T-helper 2 cell treated with Interferon-gamma antibody and Interleukin-4, amounts not matched to agents 100 ng/mL and 5 ng/mL, for 36 hours (primary cell): ENCODE data around the gene CORIN. TPM values are rescaled to one million over a fixed set of nuclear protein-coding genes. Genes with fewer than 3 reads are reported as not detected.

Experiments used
- intact Hi-C: fragments of 100-400 bp; cut with micrococcal nuclease; formaldehyde crosslinking; loops from one replicate; pipeline ENCODE4 v1.15.1; 2023
- total RNA-seq: library from RNA; stranded (reverse); gene quantifications from 2 replicates; pipeline ENCODE4 v1.2.3, GENCODE V29; 2022

Gene CORIN
- total RNA-seq = not detected in 2 replicates

DNA sequence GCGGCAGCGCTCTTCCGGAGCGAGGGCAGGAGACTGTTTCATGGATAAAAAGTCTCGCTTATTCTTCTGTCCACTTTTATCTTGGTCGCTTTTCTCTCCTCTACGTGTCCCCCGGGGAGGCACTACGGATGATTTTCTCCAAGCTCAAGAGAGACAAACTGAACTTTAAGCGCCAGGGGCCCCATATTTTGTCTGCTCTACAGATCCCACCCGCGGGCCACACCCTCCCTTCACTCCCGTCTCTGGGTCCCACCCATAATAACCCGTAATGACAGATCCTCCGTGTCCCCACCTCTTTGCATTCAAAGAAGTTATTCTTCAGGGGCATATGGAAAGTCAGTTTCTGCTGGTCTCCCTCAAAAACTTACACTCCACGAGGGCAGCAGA is at the start of gene CORIN:
Gene CORIN (minus strand): TSS at position 160 of the 387 bp plus-strand sequence. CDS start 118 bp downstream, at position 42.
- intact Hi-C loops = loop anchor here (5.0 kb wide), 3 partner anchors 74 to 136 kb away; partner anchors contain the start of gene NFXL1

GRCh38 chr4:47882228-47882627 is 44.4 kb upstream of the CORIN start:
- intact Hi-C loops = no loop called here

DNA sequence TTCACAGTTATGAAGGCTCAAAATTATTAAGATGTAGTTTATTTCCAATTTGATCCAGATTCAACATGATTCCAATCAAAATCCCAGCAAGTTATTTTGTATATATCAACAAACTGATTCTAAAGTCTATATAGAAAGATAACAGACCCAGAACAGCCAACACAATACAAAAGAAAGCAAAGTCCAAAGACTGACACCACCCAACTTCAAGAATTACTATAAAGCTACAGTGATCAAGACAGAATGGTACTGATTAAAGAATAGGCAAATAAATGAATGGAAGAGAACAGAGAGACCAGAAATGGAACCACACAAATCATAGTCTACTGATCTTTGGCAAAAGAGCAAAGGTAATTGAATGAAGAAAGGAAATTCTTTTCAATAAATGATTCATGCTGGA is 41.6 kb upstream of the CORIN start:
- intact Hi-C loops = no loop called here

GRCh38 chr4:47876784-47877546 is 39.1 kb upstream of the CORIN start:
- intact Hi-C loops = no loop called here

DNA sequence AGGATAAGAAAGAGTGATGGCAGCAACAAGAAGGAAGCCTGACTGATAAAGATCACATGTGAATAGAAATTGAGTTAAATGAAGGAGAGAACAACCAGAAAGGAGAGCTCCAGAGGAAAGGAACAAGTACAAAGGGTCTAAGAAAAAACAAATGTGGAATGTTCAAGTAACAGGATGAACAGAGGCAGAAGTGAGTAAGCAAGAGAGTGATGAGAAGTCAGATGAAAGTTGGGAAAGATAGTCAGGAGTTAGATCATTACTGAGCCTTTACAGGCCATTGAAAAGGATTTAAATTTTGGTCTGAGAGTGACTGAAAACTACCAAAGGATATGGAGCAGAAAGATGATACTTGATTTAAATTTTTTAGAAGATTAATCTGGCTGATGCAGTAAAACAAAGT is 38.4 kb upstream of the CORIN start:
- intact Hi-C loops = no loop called here

DNA sequence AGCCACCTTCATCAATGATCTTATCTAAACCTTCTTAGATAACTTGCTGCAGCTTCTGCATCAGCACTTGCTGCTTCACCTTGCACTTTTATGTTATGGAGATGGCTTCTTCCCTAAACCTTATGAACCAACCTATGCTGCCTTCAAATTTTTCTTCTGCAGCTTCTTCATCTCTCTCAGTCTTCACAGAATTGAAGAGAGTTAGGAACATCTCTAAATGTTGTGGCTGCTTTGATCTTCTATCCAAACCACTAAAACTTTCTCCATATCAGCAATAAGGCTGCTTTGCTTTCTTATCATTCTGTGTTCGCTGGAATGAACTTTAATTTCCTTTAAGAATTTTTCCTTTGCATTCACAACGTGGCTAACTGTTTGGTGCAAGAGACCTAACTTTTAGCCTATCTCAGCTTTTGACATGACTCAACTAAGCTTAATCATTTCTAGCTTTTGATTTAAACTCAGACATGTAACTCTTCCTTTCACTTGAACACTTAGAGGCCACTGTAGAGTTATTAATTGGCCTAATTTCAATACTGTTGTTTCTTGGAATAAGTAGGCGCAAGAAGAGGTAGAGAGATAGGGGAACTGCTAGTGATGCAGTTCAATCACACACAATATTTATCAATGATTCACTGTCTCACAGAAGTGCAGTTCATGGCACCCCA is 36.1 kb upstream of the CORIN start:
- intact Hi-C loops = no loop called here

- intact Hi-C loops = no loop called here
Observed at GRCh38 chr4:47863486-47863885, 25.6 kb upstream of the CORIN start.

DNA sequence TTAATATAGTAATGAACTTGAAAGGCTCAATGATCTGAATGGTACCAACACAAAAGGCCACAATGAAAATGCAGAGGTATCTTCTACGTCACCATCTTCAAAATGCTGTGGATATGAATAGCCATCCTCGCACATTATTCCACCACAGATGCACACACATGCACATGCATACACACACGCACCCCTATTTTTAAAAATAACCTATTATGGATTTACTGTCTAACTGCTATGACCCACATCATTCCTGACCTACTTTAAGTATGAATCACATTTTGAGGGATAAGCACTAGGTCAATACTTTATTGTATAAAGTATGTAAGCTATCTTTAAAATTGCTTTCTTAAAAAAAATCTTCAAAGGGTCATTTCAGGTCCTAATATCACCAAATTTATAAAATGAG is 24.4 kb upstream of the CORIN start:
- intact Hi-C loops = no loop called here

DNA sequence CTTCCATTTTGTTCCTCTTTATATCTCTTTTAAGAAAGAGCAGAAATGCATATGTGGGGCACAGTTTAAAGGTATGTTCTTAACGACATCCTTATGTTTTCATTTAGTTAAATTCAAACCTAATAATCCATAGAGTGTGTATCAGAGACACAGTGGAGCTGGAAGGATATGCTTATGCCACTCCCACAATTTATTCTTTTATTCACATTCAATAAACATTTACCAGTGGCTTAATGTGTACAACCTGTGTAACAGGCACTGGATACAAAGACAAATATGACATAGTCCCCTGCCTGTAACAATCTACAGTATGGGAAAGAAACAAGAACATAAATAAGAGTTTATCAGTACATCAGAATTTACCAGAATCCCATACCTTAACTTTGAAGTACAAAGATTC is 22.4 kb upstream of the CORIN start:
- intact Hi-C loops = no loop called here

GRCh38 chr4:47858006-47858405 is 20.1 kb upstream of the CORIN start:
- intact Hi-C loops = no loop called here

DNA sequence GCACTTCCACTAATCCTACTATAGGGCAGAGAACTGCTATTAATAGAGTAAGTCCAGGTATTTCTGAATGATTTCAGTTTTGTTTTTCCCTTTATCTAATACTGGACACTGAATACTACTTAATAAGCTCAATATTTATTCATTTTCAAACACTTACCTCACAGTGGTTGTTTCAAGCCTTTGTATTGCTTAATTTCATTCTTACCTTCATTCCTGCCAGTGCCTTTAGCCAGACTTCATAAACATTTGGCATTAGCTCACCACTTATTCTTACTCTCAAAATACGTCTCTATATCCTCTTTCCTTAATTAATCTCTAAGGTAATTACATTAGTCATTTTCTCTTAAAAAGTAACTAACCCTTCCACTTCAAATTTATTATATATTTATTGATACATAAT is 18.8 kb upstream of the CORIN start:
- intact Hi-C loops = no loop called here

- intact Hi-C loops = no loop called here
Observed at GRCh38 chr4:47855350-47855749, 17.5 kb upstream of the CORIN start.

- intact Hi-C loops = no loop called here
Observed at GRCh38 chr4:47852136-47852535, 14.3 kb upstream of the CORIN start.

DNA sequence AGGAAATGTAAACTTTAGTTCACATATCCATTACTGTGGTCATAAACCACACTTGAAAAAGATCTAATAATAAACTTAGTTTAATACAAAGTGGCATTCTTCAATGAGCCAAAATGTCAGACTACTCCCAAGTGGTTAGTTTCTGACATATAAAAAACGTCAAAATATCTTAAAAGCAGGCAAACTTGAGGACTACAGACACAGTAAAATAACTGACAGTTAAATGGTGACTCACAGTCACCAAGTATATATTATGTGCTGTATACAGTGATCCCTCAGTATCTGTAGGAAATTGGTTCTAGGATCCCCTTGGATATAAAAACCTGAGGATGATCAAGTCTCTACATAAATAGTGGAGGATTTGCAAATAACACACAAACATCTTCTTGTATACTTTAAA is 11.6 kb upstream of the CORIN start:
- intact Hi-C loops = no loop called here

DNA sequence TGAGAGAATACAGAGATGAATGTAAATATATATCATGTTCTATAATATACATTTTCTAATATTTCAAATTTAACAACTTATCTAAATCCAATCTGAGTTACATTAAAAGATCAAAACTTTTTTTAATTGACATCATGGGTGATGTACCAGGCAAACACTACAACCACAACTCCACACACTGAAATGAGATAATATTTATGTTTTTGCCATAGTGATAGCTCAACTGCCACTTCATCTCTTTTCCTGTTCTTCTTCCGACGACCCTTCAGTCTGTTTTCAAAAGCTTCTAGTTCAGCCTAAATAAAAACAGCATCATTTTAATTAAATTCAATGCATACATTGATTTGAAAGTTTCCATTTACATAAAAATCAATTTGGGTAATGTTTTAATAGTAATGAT is 10.2 kb upstream of the CORIN start:
- intact Hi-C loops = no loop called here

GRCh38 chr4:47842985-47843384 is 5.1 kb upstream of the CORIN start:
- intact Hi-C loops = no loop called here

GRCh38 chr4:47840291-47840690 is 2.4 kb upstream of the CORIN start:
- intact Hi-C loops = no loop called here

GRCh38 chr4:47839259-47839658 is 1.4 kb upstream of the CORIN start:
- intact Hi-C loops = loop anchor here (5.0 kb wide), 3 partner anchors 73 to 137 kb away; partner anchors contain the start of gene NFXL1

DNA sequence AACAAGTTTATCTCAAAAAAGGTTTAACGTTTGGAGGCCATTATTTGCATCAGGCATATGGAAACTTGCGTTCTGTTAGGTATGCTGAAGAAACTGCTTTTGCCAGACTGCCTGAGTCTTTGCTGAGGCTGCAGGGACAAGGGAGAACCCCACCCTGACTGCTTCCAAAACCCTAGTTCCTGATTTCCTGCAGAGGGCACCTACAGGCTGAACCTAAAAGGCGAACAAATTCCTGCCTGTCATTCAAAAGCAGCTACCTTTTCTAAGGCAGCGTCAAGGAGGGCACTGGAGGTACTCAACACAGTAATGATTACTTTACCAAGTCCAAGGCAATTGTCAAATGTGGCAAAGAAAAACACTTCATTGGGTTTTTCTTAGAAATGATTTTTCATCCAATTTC is 578 bp upstream of the CORIN start:
- intact Hi-C loops = loop anchor here (5.0 kb wide), 3 partner anchors 74 to 136 kb away; partner anchors contain the start of gene NFXL1

- intact Hi-C loops = loop anchor here (5.0 kb wide), 3 partner anchors 75 to 135 kb away; partner anchors contain the start of gene NFXL1
Observed at GRCh38 chr4:47837094-47837907, 566 bp downstream of the CORIN start.

DNA sequence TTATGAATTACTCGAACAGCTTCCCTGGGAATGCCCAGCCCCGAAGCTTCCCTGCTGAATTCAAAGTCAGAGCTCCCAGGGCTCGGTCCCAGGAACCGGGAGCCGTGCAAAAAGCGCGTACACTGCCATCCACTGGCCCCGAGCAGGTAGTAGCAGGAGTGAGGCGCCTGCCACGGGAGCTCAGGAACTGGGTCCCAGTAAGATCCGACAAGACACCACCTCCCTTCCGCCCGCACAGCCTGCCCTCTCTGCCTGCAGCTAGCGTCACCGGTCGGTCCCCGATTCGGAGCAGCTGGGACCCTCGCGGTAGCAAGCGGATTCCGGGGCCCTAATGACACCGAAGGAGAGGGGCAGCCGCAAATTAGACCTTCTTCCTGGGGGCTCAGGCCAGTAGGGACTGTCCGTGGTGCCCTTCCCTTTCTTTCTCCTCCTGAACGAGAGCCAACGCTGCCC is 1.2 kb downstream of the CORIN start:
- intact Hi-C loops = loop anchor here (1.0 to 5.0 kb wide), 4 partner anchors 76 to 150 kb away; partner anchors contain the start of gene NFXL1

- intact Hi-C loops = loop anchor here (5.0 kb wide), 3 partner anchors 77 to 133 kb away; partner anchors contain the start of gene NFXL1
Observed at GRCh38 chr4:47835494-47835893, 2.4 kb downstream of the CORIN start.
